Trophoblast cell (in vitro differentiated cells and primary cell): ENCODE measurements around the gene SDCCAG8.

Experiments used
- DNase-seq, 2 donors: peaks; one replicate each; pipeline ENCODE4 v3.0.0-alpha.2; 2016
- H2AFZ ChIP-seq: 2 replicates; pipeline ENCODE4 v1.6.1; 2013; ENCODE audit warnings: low read length, moderate library complexity, mild to moderate bottlenecking; ENCODE audit not compliant: insufficient read depth, poor library complexity
- H2AK5ac ChIP-seq: 2 replicates; pipeline ENCODE4 v1.6.1; 2013; ENCODE audit warnings: mild to moderate bottlenecking, low read length
- H2BK120ac ChIP-seq: 2 replicates; pipeline ENCODE4 v1.6.1; 2013; ENCODE audit warnings: low read length, mild to moderate bottlenecking, moderate library complexity; ENCODE audit not compliant: insufficient read depth, poor library complexity
- H2BK12ac ChIP-seq: 2 replicates; pipeline ENCODE4 v1.6.1; 2013; ENCODE audit warnings: mild to moderate bottlenecking, low read length, moderate library complexity
- H2BK5ac ChIP-seq: 2 replicates; pipeline ENCODE4 v1.6.1; 2013; ENCODE audit warnings: low read length, low read depth, moderate library complexity, mild to moderate bottlenecking; ENCODE audit not compliant: poor library complexity
- H3K14ac ChIP-seq: 2 replicates; pipeline ENCODE4 v1.6.1; 2013; ENCODE audit warnings: mild to moderate bottlenecking, low read length
- H3K18ac ChIP-seq: 2 replicates; pipeline ENCODE4 v1.6.1; 2013; ENCODE audit warnings: mild to moderate bottlenecking, low read length
- H3K23ac ChIP-seq: 2 replicates; pipeline ENCODE4 v1.6.1; 2013; ENCODE audit warnings: low read length
- H3K27ac ChIP-seq: 2 replicates; pipeline ENCODE4 v1.5.1; 2013; ENCODE audit warnings: low read depth, mild to moderate bottlenecking, inconsistent platforms, low read length, moderate library complexity
- H3K27me3 ChIP-seq: 2 replicates; pipeline ENCODE4 v1.6.1; 2013; ENCODE audit warnings: inconsistent platforms, mild to moderate bottlenecking, low read length, moderate library complexity; ENCODE audit not compliant: insufficient read depth
- H3K36me3 ChIP-seq, 2 experiments: 1 replicate in 1 of 2; 2 replicates in 1 of 2; pipeline ENCODE4 v1.6.1; 2013; ENCODE audit warnings: low read length in 2 of 2, mild to moderate bottlenecking in 2 of 2, moderate library complexity in 1 of 2; ENCODE audit not compliant: insufficient read depth in 2 of 2, control insufficient read depth in 1 of 2
- H3K4ac ChIP-seq: 2 replicates; pipeline ENCODE4 v1.6.1; 2013; ENCODE audit warnings: low read depth, mild to moderate bottlenecking, low read length, moderate library complexity
- H3K4me1 ChIP-seq, 2 experiments: 1 replicate in 1 of 2; 2 replicates in 1 of 2; pipeline ENCODE4 v1.6.1; 2013; ENCODE audit warnings: low read length in 2 of 2, mild to moderate bottlenecking in 2 of 2, moderate library complexity in 1 of 2; ENCODE audit not compliant: insufficient read depth in 2 of 2, control insufficient read depth in 1 of 2
- H3K4me2 ChIP-seq: 2 replicates; pipeline ENCODE4 v1.6.1; 2013; ENCODE audit warnings: inconsistent platforms, mild to moderate bottlenecking, low read length, moderate library complexity
- H3K4me3 ChIP-seq: 2 replicates; pipeline ENCODE4 v1.5.1; 2013; ENCODE audit warnings: mild to moderate bottlenecking, low read depth, low read length, inconsistent platforms
- H3K79me1 ChIP-seq: one replicate; pipeline ENCODE4 v1.6.1; 2013; ENCODE audit warnings: low read length
- H3K79me2 ChIP-seq: 2 replicates; pipeline ENCODE4 v1.6.1; 2013; ENCODE audit warnings: low read length, mild to moderate bottlenecking; ENCODE audit not compliant: control insufficient read depth, insufficient read depth, poor library complexity
- H3K9ac ChIP-seq: 2 replicates; pipeline ENCODE4 v1.6.1; 2013; ENCODE audit warnings: mild to moderate bottlenecking, low read length
- H3K9me3 ChIP-seq: 2 replicates; pipeline ENCODE4 v1.6.1; 2013; ENCODE audit warnings: low read depth, mild to moderate bottlenecking, control low read depth, inconsistent platforms, low read length; ENCODE audit not compliant: insufficient read depth
- H4K12ac ChIP-seq: 2 replicates; pipeline ENCODE4 v1.6.1; 2013; ENCODE audit warnings: low read depth, mild to moderate bottlenecking, low read length, moderate library complexity
- H4K8ac ChIP-seq: 2 replicates; pipeline ENCODE4 v1.6.1; 2013; ENCODE audit warnings: low read depth, mild to moderate bottlenecking, low read length, moderate library complexity
- H4K91ac ChIP-seq: one replicate; pipeline ENCODE4 v1.6.1; 2013; ENCODE audit warnings: low read depth, mild to moderate bottlenecking, low read length, moderate library complexity
- WGBS: extraction: QIAGEN DNeasy Blood & Tissue Kit; methylation state at CpG from one replicate; pipeline ENCODE4 v1.1.7; 2013; ENCODE audit warnings: missing lambda C conversion rate; ENCODE audit not compliant: insufficient read length, insufficient coverage; ENCODE audit errors: extremely low coverage; 5-methylcytosine and 5-hydroxymethylcytosine counted together

The SDCCAG8 gene

DNA sequence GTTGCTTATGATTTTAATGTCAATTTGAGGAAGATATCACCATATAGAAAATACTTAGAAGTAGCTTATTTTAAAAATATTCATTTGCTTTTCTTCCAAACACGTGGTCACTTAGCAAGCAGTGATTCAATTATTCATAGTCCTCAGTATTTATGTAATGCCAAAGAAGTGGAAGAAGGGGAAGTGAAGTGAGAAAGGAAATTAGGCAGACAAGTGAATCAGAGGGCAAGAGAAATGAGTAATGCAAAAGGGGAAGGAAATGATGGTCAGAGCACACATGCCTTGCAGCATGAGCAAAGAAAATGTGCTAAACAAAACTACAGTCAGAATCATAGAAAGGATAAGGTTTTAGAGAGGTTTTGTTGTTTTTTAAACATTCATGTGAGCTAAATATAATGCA is 31.8 kb downstream of the SDCCAG8 start:
- no peak overlapping the region for H3K4me3 ChIP-seq
- H3K18ac ChIP-seq: no peak overlapping the region
- no peak overlapping the region for H3K4ac ChIP-seq
- peaks cover 0 to 2% of the 10 kb centered on the region in 2 experiments for H3K36me3 ChIP-seq
- no peak overlapping the region for H3K14ac ChIP-seq
- no peak overlapping the region for H3K9ac ChIP-seq
- H3K79me2 ChIP-seq: peaks cover 2% of the 10 kb centered on the region
- H3K9me3 ChIP-seq: no peaks in the 10 kb centered on the region
- no peak overlapping the region for H2AFZ ChIP-seq
- H3K27ac ChIP-seq: no peak overlapping the region
- no peak overlapping the region for H4K8ac ChIP-seq
- no peak overlapping the region for H4K12ac ChIP-seq
- H2BK120ac ChIP-seq: no peak overlapping the region
- peaks cover 2 to 9% of the 10 kb centered on the region in 2 experiments for H3K4me1 ChIP-seq
- H2BK5ac ChIP-seq: no peak overlapping the region
- H3K79me1 ChIP-seq: peaks cover 9% of the 10 kb centered on the region
- no peak overlapping the region for H2AK5ac ChIP-seq
- DNase-seq: peak in 1 of 2 donors; percentile 31
- no CpG with 5 or more reads among the region's 1 CpG for WGBS
- H4K91ac ChIP-seq: no peak overlapping the region
- H3K27me3 ChIP-seq: no peaks in the 10 kb centered on the region
- no peak overlapping the region for H3K4me2 ChIP-seq
- no peak overlapping the region for H3K23ac ChIP-seq
- no peak overlapping the region for H2BK12ac ChIP-seq

DNA sequence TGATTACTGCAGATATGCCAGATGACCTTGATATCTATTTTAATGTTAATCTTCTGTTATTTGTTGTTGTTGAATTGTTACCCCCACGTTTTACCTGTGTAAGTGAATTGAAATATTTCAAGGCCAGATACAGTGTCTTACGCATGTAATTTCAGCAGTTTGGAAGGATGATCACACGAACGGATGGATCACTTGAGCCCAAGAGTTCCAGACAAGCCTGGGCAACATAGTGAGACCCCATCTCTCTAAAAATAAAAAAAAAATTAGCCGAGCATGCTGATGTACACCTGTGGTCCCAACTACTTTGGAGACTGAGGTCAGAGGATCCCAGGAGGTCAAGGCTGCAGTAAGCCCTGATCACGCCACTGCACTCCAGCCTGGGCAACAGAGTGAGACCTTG is 32.2 kb downstream of the SDCCAG8 start:
- H3K79me1 ChIP-seq: peaks cover 9% of the 10 kb centered on the region
- peak overlapping the region; percentile 4 for H4K91ac ChIP-seq
- no peak overlapping the region for H3K4me3 ChIP-seq
- no peak for DNase-seq
- no peak overlapping the region for H3K4ac ChIP-seq
- no peak overlapping the region for H2BK12ac ChIP-seq
- no peak overlapping the region for H3K4me2 ChIP-seq
- peaks cover 2 to 9% of the 10 kb centered on the region in 2 experiments for H3K4me1 ChIP-seq
- H3K18ac ChIP-seq: no peak overlapping the region
- no CpG with 5 or more reads among the region's 6 CpGs for WGBS
- no peak overlapping the region for H3K9ac ChIP-seq
- H3K9me3 ChIP-seq: no peaks in the 10 kb centered on the region
- H3K23ac ChIP-seq: no peak overlapping the region
- no peak overlapping the region for H4K8ac ChIP-seq
- H3K27ac ChIP-seq: no peak overlapping the region
- H2AK5ac ChIP-seq: no peak overlapping the region
- H3K27me3 ChIP-seq: no peaks in the 10 kb centered on the region
- H3K14ac ChIP-seq: no peak overlapping the region
- H4K12ac ChIP-seq: no peak overlapping the region
- H2BK120ac ChIP-seq: no peak overlapping the region
- H3K36me3 ChIP-seq: no peaks in the 10 kb centered on the region
- no peak overlapping the region for H2AFZ ChIP-seq
- H3K79me2 ChIP-seq: peaks cover 2% of the 10 kb centered on the region
- H2BK5ac ChIP-seq: no peak overlapping the region

DNA sequence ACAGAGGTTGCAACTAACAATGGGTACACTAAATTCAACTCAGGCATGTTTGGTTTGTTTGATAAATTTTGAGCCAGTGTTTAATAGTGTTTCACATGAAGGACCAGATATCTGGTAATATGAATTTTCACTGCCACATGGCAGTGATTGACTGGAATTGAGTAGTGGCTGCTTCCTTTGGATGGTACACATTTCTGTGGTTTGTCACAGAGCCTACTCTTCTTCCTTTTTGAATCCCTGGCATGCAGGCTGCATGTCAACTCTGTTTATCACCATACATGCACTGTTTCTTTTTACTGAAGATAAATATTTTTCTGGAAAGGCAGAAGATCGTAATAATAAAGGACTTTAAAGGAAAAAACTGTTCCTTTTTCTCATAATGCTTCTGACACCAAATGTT is 35.5 kb downstream of the SDCCAG8 start:
- Histone ChIP-seq H4K12ac (no peak overlapping the region), H4K91ac (no peak overlapping the region), H3K79me1 (peaks cover 3% of the 10 kb centered on the region), H3K79me2 (no peaks in the 10 kb centered on the region), H2BK12ac (no peak overlapping the region), H2BK120ac (no peak overlapping the region), H2AFZ (no peak overlapping the region), H3K9ac (no peak overlapping the region), H3K9me3 (no peaks in the 10 kb centered on the region), H3K4ac (no peak overlapping the region), H3K4me3 (no peak overlapping the region), H4K8ac (no peak overlapping the region), H3K36me3 (peaks cover 0 to 3% of the 10 kb centered on the region in 2 experiments), H3K27me3 (no peaks in the 10 kb centered on the region), H3K14ac (no peak overlapping the region), H3K4me1 (peaks cover 0 to 2% of the 10 kb centered on the region in 2 experiments), H3K18ac (no peak overlapping the region), H2AK5ac (no peak overlapping the region), H3K23ac (no peak overlapping the region), H3K27ac (no peak overlapping the region), H2BK5ac (no peak overlapping the region), H3K4me2 (no peak overlapping the region)
- WGBS: no CpG with 5 or more reads among the region's 1 CpG
- peak in 1 of 2 donors; percentile 6 for DNase-seq

DNA sequence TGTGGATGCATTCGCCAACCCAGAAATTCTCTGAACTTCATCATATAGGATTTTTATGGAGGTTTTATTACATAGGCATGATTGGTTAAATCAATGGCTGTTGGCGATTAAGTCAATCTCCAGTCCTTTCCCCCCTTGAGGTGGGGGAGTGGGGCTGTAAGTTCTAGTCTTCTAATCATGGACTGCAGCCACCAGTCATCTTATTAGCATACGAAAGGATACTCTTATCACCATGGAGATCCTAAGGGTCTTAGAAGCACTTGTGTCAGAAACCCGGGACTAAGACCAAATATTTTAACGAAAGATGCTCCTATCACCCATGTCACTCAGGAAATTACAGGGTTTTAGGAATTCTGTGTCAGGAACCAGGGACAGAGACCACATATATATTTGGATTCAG is 36.3 kb downstream of the SDCCAG8 start:
- DNase-seq: no peak
- WGBS: no CpG with 5 or more reads among the region's 5 CpGs
- no peak overlapping the region for H3K27ac ChIP-seq

More for the DNA sequence above, 36.3 kb downstream of the SDCCAG8 start:
- no peak overlapping the region for H3K18ac ChIP-seq
- peak overlapping the region; percentile 42 for H3K4ac ChIP-seq
- no peaks in the 10 kb centered on the region for H3K27me3 ChIP-seq
- no peak overlapping the region for H4K91ac ChIP-seq
- H3K23ac ChIP-seq: no peak overlapping the region
- H3K4me1 ChIP-seq: no peaks in the 10 kb centered on the region
- no peak overlapping the region for H4K12ac ChIP-seq
- peaks cover 0 to 3% of the 10 kb centered on the region in 2 experiments for H3K36me3 ChIP-seq
- no peak overlapping the region for H4K8ac ChIP-seq
- H3K14ac ChIP-seq: no peak overlapping the region
- H2BK5ac ChIP-seq: no peak overlapping the region
- no peaks in the 10 kb centered on the region for H3K79me2 ChIP-seq
- no peak overlapping the region for H2BK12ac ChIP-seq
- H3K9ac ChIP-seq: no peak overlapping the region
- no peak overlapping the region for H2AK5ac ChIP-seq
- H3K4me2 ChIP-seq: no peak overlapping the region
- no peak overlapping the region for H2BK120ac ChIP-seq
- peaks cover 1% of the 10 kb centered on the region for H3K79me1 ChIP-seq
- no peak overlapping the region for H3K4me3 ChIP-seq
- no peaks in the 10 kb centered on the region for H3K9me3 ChIP-seq
- no peak overlapping the region for H2AFZ ChIP-seq
